NCI-H146 treated with DMSO at 0.1 percent for 48 hours (cell line): ENCODE results near the gene CD164.

Experiments used
- DNase-seq: peaks from one replicate; lab custom pipeline; 2025; ENCODE audit not compliant: unreplicated experiment; lab: John Stamatoyannopoulos, UW

The CD164 gene

DNA sequence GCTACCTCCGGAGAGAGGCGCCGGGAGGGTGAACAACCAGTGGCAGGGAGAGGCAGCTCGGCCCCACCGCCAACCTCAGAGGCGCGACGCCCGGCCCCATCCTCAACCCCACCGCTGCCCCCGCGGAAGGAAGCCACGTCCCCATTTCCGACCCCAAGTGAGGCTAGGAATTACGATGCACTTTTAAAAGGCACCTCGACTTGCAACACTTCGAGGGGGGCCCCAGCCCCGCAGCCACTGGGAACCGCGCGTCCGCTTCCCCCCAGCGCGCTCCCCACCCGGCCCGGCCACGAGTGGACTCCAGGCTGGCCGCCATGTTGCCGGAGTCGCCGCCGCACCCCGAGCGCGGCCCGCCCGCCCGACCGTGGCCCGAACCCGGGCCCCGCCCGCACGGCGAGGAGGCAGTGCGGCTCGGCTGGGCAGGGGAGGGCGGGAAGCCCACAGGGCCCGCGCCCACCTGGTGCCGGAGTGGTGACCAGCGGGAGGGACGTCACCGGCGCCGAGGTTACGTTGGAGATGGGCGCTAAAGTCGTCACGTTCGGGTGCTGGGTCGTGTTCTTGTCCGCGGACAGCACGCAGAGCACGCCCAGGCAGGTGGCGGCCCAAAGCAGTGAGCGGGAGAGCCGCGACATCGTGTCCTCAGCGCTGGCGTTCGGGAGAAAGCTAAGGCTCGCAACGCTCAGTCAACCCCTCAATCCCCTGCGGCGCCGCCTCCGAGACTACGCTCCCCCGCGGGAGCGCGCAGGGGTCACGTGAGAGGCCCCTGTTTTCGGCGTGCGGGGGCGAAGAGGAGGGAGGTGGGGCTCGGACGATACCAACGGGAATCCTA, at the start of gene CD164:
Gene CD164 (minus strand): TSS at position 721 of the 829 bp plus-strand sequence. CDS start 89 bp downstream, at position 632.
- peak; percentile 93 for DNase-seq

DNA sequence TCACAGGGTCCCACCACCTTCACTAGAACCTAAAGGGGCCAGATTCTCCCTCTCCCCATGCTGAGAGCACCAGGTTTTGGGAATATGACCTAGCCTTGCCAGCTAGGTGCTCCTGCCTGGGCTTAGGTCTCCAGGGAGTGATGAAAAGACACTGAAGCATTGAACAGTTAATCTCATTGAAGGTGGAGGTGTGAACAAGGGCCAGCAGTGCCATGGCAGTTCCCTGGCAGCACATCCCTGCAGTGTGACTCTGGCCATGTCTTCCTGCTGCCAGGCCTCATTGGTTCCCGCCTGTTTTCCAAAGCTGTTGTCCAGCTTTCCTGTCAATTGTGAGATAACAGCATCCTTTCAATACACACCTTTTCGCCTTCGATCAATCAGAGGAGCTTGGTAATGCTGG, 47.2 kb upstream of the CD164 start:
- DNase-seq, result no peak

DNA sequence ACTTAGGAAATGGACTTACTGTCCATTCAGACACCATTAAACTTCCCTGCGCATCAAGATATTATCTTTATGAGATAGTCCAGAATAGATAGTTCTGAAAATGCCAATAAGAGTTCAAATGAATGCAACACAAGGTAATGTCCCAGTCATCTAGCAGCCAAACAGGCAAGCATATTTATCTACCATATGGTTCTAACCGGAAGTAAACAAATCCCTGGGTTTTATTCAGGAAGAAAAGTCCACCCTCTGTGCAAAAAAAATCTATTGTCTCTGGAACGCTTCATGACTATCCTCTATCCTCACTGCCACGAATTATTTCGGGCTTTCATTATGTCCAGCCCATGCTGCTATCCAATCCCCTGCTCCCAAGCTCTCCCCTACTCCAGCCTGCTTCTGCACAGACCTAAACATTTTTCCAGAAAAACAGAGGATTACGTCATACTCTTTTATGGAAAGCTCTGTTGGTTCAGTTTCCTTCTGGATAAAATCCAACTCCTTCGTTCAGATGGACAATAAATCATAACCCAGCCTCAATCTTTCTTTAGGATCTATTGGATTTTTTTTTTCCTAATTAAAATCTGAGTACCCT, 46.7 kb upstream of the CD164 start:
- DNase-seq, result no peak

DNA sequence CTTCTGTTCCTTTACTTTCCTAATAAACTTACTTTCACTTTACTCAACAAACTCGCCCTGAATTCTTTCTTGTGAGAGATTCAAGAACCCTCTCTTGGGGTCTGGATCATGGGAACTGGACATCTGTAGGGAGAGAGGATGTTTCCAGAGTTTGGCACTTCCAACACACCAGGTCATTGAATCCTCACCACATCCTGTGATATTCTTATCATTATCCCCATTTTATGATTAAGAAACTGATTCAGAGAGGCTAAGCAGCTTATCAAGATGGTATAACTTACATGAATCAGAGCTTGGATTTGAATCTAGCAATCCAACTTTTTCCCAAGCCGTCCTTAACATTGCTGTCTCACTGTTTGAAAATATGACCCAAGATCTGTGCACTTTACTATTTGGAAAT, 42.7 kb upstream of the CD164 start:
- DNase-seq, result no peak

DNA sequence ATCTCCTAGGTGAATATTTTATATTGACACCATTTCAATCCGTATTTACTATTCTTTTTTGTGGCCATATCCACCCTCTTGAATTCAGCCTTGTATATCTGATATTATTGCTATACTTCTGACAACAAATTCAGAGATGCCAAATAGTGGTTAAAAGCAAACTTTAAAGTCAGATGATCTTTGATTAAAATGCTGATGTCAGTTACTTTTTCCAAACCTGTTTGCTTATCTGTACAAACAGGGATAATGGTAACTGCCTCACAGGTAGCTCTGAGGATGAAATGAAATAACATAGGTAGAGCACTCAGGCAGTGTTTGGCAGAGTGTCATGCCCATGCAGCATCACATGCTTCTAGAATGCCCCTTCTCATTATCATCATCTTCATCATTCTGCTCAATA, 38.9 kb upstream of the CD164 start:
- no peak for DNase-seq

DNA sequence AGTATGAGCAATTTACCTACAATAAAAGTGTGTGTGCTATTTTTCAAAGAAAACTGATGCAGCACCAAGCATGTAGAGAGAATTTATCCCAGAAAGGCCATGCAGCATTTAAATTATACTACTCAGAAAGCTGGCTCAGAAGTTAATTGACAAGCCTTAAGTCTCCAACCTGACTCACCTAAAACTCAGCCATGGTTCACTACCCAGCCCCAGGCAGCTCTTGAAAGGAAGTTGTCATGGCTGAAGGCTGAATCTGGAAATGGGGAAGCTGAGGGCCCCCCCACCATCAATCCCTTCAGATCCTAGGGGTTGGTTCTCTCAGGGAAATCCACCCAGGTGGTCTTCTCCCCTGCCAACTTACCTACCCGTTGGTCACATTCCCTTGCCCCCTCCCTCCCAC, 38.5 kb upstream of the CD164 start:
- no peak for DNase-seq

DNA sequence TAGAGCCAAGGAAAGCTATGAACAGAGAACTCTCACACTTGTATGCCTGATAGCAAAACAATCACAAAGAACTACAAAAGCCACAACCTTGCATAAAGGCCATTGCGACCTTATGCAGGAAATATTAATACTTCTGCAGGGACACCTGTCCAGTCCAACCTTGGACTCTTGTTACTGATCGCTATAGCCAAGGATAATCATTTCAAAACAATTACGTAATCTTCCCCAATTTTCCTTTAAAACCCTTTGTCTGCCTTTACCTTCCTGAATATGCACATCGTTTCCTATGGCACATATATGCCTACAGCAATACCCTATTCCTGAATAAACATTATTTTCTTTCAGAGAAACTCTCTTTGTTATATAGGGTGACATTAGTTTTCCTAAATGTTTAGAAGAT, 35.4 kb upstream of the CD164 start:
- no peak for DNase-seq

DNA sequence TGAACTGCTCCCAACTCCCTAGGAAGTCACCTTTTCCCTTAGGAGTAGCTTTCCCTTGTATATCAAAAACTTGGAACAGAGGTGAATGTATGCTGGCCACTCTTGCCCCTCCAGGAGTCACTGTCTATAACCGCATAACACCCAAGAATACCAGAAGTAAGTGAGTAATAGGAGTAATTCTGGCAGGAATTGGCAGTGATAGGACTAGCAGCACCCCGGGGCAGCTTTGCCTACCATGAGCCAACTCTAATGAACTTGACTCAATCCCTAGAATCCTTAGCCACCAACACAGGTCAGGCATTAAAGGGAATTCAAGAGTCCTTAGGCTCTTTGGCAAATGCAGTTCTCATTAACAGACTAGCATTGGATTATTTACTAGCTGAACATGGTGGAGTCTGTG, 28.8 kb upstream of the CD164 start:
- DNase-seq, result no peak

DNA sequence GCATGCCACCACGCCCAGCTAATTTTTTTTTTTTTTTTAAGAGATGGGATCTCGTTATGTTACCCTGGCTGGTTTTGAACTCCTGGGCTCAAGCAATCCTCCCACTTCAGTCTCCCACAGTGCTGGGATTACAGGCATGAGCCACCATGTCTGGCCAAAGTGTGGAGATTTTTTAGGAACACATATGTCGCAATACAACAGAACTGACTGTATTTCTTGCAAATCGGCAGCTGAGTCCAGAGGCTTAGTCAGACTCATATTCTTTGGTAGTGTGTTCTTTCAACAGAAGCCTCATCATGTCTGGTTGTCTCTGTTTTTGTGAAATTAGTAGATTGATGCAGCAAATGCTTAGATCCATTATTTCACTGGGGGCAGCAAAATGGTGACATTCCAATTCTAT, 23.9 kb upstream of the CD164 start:
- DNase-seq, result no peak

DNA sequence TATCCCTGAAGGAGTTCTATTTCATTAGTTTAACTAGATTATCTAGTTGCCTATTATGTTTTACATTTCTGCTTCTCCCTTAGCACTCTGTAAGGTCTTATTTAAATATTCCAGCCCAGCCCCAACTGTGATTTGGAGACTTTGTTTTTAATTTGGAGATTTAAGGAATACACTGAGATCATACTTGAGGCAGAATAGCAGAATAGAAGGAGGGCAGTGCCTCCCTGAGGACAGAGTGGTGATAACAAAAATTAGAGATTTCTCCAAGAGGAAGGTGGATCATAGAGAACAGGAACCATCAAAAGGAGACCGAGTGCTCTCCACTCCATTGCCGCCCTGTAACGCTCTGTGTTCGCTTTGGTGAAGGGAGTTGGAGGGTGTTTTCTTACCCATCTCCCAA, 14.8 kb upstream of the CD164 start:
- no peak for DNase-seq

DNA sequence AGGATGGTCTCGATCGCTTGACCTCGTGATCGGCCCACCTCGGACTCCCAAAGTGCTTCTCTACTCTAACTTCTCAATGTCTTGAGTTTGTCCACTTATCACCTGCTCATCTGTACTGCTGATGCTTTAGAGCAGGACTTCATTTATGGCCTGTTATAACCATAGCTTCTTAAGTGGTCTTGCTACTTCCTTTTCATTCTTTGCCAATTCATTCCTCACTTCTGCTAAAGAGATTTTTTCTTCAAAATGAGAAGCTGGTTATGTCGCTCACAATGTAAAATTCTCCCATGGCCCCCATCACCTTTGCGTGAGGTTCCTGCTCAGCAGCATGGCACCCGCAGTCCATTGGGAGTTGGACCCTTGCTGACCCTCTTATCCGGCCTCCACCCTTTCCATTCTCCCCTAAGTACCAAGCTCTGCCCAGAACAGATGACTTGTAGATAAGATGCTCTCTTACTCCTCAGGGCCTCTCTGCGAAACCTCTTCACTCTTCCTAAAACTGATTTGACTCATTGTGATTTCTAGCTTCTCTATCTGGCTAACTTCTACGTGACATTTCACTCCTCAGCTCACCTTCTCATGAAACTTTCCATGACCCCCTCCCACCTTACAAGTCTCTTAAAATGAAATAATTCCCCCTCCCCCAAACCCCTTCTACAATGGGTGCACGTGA, 13.9 kb upstream of the CD164 start:
- DNase-seq, result no peak

DNA sequence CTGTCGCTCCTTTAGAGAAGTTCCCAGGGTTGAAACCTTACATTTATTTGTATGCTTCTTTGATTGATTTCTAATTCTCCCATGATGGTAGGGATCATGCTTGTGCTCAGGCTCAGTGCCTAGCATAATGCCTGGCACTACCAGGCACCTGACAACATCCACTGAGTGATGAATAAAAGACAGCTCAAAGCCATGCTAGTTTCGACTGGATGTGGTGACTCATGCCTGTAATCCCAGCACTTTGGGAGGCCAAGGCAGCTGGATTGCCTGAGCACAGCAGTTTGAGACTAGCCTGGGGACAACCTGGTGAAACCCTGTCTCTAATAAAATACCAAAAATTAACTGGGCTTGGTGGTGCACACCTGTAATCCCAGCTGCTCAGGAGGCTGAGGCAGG, 11.6 kb upstream of the CD164 start:
- DNase-seq, result no peak

DNA sequence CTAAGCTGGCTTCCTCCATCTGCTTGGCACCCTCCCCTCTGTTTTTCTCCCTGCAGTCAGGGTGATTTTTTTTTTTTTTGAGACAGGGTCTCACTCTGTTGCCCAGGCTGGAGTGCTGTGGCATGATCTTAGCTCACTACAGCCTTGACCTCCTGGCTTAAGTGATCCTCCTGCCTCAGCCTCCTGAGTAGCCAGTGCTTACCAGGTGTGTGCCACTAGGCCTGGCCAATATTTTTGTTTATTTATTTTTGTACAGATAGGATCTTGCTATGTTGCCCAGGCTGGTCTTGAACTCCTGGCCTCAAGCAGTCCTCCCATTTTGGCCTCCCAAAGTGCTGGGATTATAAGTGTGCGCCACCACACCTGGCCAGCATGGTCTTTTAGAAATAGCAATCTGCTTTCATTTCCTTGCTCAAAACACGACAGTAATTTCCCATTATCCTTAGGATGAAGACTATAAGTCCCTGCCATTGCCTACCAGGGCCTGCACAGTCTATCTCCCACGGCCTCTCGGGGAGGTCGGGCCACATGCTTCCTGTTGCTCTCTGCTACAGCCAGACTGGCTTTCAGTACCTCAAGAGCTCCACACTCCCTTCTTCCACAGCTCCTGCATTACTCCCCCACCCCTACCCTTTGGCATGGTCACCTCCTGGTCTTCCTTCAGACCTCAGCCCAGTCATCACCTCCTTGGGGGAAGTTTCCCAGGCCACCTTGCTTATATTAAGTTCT, 11.1 kb upstream of the CD164 start:
- no peak for DNase-seq

DNA sequence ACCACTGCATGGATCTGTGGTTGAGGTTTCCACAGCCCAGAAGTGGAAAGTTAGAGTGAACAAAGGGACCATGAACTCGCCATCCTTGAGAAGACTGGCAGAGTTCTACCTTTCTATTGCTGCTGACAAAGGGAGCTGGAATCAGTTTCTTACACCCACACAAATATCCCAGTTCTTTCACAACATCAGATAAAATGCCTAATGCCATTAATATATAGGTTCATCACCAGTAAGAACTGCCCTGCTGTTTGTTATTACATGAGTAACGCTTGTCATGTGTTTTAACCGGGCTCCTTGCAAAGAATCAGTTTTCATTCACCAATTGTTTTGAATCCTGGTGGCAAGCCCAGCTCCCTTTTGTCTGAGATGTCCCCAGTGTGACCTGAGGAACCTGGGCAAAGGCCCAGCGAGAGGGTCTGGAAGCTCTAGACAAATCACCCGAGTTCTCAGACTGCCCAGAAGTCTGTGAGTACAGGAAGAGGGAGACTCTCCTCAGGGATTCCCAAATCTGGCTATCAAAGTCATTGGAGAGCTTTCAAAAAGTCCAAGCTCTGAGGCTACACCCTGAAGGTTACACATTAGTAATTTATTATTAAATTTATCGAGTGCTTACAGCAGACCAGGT, 7.5 kb upstream of the CD164 start:
- no peak for DNase-seq

DNA sequence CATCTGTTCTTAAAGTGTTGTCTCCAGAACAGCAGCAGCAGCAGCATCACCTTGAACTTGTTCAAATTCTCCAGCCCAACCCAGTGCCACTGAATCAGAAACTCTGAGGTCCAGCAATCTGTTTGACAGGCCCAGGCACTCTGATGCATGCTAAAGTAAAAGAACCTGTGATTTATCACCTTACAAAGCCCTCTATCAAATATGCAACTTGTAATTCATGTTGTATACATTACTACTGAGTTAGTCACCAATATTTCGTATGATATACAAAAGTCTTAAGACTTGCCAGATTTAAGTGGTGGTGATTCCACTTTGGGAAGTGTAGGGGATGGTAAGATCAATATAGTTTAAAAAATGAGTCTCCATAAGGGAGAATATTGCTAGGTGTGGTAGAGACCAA, 6.0 kb upstream of the CD164 start:
- DNase-seq, result no peak

DNA sequence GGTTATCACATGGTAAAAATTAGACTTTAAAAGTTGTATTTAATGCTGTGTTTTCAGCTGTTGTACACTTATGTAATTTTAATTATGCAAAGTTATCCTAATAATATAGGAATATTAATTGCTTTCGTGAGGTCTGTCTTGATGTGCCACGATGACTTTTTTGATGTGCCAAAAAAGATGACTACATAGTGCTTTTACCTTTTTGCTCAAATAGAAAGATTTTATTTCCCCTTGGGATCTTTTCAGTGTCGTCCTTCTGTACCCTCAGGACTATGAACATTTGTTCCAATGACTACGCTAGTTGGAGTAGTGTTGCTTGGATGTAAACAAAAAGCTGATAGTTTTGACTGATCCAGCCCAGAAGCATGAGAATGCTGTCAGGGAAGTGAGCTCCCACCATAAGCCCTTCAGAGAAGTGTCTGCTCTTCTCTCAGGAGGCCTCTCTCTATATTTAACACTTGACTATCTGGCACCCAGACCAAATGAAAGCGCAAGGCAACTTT, 1.2 kb upstream of the CD164 start:
- DNase-seq, result peak; percentile 36

DNA sequence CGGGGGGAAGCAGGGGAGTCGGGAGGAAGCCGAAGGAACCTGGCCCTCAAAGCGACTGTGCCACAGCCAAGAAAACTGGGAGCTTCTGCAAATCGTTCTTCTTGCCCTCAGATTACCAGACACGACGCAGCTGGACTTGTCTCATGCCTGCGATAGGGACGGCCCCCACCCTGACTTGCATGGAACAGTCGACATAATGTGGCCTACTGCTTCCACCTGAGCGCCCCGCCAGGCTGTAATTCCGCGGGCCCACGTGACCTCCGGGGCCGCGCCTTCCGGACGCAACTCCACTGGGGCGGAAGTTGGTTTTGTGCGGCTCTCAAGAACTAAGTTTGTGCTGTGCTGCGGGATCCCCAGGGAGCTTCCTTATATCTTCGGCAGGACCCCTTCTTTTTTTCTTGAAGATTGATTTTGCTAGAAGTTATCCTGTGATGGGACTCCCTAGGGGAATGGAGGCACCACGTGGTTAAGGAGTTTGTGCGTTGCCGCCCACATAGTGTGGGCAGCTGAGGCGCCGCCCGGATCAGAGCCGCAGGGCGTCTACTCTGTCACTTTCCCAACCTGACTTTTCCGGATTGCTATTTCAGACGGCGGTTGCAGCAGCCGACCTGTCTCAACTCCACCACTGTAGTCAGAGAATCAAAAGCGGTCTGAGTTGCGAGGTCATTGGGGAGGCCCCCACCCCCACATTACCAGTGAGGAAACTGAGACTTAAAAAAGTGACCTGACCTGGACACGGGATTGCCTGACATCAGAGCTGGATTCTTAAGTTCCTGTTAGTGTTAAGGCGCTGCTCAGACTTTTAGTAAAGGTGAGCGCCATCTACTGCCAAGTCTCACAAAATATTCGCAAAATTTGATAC, 540 bp upstream of the CD164 start:
- peak; percentile 94 for DNase-seq

DNA sequence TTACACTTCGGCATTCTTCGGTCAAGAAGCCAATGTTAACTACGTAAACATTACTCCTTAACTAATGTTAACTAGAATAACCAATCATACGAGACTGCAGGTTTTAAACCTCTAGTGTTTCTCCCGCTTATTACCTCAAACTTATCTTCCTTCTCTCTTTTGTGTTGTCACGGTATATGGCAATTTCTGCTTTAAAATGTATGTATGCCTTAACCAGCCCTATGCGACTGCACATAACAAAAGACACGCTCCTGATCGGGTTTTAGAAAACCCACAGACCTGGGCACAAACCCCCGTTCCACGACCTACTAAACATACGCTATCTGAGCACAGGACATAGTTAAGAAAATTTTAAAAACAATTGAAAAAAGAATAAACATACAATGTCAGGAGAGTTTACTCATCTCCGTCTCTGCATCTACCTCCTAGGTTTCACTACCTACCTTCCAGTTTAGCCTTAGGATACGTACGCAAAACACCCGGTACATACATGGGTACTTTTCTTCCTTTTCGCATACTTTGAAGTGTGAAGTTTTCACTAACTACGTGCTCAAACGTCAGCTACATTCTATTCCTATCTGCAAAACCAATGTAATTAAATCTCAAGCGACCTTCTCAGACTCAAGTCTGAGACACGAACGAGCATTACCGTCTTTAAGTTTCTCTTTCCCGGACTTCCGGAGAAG, 1.1 kb downstream of the CD164 start:
- DNase-seq, result peak; percentile 47

DNA sequence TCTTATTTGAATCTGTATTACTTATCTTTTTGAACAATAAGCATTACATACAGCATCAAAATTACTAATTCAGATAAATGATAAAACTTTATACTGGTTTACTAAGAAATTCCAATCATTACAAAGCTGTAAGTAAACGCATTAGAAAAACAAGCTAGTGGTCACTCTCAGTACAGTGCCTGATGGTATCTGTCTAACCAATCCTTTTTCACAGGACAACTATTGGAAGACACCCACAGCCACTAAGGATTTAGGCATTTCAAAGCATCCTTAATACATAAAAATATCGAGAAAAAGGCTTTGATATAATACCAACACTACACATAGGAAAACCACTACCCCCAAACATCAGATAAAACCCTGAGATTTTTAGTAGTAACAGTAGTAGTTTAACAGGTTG, 2.6 kb downstream of the CD164 start:
- DNase-seq, result no peak
